ENCODE results near the gene HOXD9.

DNA sequence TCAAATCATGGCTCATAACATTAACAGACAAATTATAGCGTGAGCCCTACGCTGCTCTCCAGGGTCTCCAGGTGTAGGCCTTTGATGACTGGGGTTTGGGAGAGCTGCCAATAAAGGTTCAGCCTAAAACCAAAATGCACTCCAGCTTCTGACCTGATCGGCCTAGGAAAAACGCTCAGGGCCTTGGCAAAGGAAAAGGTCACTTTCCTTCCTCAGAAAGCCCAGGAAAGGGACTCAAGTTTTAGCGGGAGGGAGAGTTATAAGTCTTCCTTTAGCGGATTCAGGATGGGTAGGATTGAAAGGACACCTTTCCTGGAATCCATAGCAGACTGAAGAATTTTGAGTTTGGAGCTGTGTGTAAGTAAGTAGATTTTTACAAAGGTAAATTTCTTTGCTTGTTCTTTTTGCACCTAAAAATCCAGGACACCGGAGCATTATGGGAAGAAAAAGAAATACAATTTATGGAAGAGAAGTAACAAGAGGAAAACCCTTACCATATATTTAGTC is 47.5 kb upstream of the HOXD9 start:
- TF ChIP-seq, protein P1, sequence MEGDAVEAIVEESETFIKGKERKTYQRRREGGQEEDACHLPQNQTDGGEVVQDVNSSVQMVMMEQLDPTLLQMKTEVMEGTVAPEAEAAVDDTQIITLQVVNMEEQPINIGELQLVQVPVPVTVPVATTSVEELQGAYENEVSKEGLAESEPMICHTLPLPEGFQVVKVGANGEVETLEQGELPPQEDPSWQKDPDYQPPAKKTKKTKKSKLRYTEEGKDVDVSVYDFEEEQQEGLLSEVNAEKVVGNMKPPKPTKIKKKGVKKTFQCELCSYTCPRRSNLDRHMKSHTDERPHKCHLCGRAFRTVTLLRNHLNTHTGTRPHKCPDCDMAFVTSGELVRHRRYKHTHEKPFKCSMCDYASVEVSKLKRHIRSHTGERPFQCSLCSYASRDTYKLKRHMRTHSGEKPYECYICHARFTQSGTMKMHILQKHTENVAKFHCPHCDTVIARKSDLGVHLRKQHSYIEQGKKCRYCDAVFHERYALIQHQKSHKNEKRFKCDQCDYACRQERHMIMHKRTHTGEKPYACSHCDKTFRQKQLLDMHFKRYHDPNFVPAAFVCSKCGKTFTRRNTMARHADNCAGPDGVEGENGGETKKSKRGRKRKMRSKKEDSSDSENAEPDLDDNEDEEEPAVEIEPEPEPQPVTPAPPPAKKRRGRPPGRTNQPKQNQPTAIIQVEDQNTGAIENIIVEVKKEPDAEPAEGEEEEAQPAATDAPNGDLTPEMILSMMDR (IDR thresholded peaks at IDR 0.05): no peak
- no peak for TF ChIP-seq EP300 (IDR thresholded peaks at IDR 0.05; ENCODE audit: borderline replicate concordance in 1 of 2, low read depth in 1 of 2, low read length in 1 of 2)
- no peak for TF ChIP-seq CHD2 (IDR thresholded peaks at IDR 0.05; ENCODE audit: low read length, partially characterized antibody)
- no peak for TF ChIP-seq EZH2phosphoT487 (IDR thresholded peaks at IDR 0.05; ENCODE audit: borderline replicate concordance, low read depth)
- TF ChIP-seq, protein P2, sequence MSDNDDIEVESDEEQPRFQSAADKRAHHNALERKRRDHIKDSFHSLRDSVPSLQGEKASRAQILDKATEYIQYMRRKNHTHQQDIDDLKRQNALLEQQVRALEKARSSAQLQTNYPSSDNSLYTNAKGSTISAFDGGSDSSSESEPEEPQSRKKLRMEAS (IDR thresholded peaks at IDR 0.05; ENCODE audit: low read depth): no peak
- TF ChIP-seq SMC3 (IDR thresholded peaks at IDR 0.05; ENCODE audit: low read depth, low read length): no peak
- TF ChIP-seq RCOR1 (IDR thresholded peaks at IDR 0.05; ENCODE audit: low read length): no peak
- TF ChIP-seq YY1 (IDR thresholded peaks at IDR 0.05; ENCODE audit: low read depth): no peak
- TF ChIP-seq POLR2AphosphoS5 (IDR thresholded peaks at IDR 0.05; ENCODE audit: low read depth, low read length): no peak
- no peak for TF ChIP-seq ELF1 (IDR thresholded peaks at IDR 0.05)
- TF ChIP-seq GABPA (IDR thresholded peaks at IDR 0.05; ENCODE audit: low read depth): no peak
- TF ChIP-seq TCF12 (IDR thresholded peaks at IDR 0.05): no peak
- TF ChIP-seq SIN3A (IDR thresholded peaks at IDR 0.05; ENCODE audit: borderline replicate concordance, low read depth, low read length): no peak
- TF ChIP-seq, protein P3, sequence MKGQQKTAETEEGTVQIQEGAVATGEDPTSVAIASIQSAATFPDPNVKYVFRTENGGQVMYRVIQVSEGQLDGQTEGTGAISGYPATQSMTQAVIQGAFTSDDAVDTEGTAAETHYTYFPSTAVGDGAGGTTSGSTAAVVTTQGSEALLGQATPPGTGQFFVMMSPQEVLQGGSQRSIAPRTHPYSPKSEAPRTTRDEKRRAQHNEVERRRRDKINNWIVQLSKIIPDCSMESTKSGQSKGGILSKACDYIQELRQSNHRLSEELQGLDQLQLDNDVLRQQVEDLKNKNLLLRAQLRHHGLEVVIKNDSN (IDR thresholded peaks at IDR 0.05; ENCODE audit: borderline replicate concordance, low read depth): no peak
